Mucosa of rectum (tissue), 2 donors: ENCODE measurements around the gene TRPC4AP.
A peak's percentile ranks its signal among the peaks of the same experiment; 100 is the strongest.

Source experiments
- H3K27ac ChIP-seq, 2 donors: one replicate each; pipeline ENCODE4 v1.7.0; 2013; ENCODE audit warnings: inconsistent platforms in 2 of 2, low read depth in 2 of 2, low read length in 2 of 2
- H3K27me3 ChIP-seq, 2 donors: one replicate each; pipeline ENCODE4 v1.7.0; 2013; ENCODE audit warnings: low read length in 2 of 2; ENCODE audit not compliant: control insufficient read depth in 2 of 2, insufficient read depth in 2 of 2
- H3K36me3 ChIP-seq, 2 donors: one replicate each; pipeline ENCODE4 v1.7.0; 2013; ENCODE audit warnings: low read length in 2 of 2; ENCODE audit not compliant: control insufficient read depth in 2 of 2, insufficient read depth in 2 of 2
- H3K4me1 ChIP-seq, 2 donors: one replicate each; pipeline ENCODE4 v1.7.0; 2013; ENCODE audit warnings: low read length in 2 of 2, mild to moderate bottlenecking in 1 of 2; ENCODE audit not compliant: control insufficient read depth in 2 of 2, insufficient read depth in 2 of 2
- H3K4me3 ChIP-seq, 2 donors: one replicate each; pipeline ENCODE4 v1.7.0; 2013; ENCODE audit warnings: low read length in 2 of 2
- H3K9ac ChIP-seq, 2 donors: one replicate each; pipeline ENCODE4 v1.7.0; 2013; ENCODE audit warnings: low read length in 2 of 2, low read depth in 1 of 2, mild to moderate bottlenecking in 1 of 2
- H3K9me3 ChIP-seq, 2 donors: one replicate each; pipeline ENCODE4 v1.7.0; 2013; ENCODE audit warnings: low read length in 2 of 2; ENCODE audit not compliant: control insufficient read depth in 2 of 2
- donor health status: healthy.
- donor health status: Normal muscosa, but diverticular disease.

Gene TRPC4AP

DNA sequence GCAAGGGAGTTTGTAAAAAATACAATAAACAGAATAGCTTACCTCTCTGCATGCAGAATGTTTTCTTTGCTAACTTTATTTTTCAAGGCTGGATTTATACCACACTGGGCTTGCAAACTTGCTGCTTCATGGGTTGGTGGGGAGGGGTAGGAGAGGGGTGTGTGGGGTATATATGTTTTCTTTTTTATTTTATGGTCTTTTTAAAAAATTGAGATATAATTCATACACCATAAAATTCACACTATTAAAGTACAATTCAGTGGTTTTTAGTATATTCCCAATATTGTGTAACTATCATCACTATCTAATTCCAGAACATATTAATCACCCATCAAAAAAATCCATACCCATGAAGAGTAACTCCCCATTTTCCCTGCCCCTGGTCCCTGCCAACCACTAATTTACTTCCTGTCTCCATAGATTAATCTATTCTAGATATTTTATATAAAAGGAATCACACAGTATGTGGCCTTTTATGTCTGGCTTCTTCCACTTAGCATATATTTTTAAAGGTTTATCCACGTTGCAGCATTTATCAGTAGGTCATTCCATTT lies 14.3 kb upstream of the TRPC4AP start:
- H3K9me3 ChIP-seq, result no peaks in the 10 kb centered on the region
- H3K9ac ChIP-seq, result no peak overlapping the region
- no peak overlapping the region for H3K27ac ChIP-seq
- no peaks in the 10 kb centered on the region for H3K27me3 ChIP-seq
- H3K4me1 ChIP-seq, result no peaks in the 10 kb centered on the region
- no peak overlapping the region for H3K4me3 ChIP-seq
- H3K36me3 ChIP-seq, result peaks cover 2 to 3% of the 10 kb centered on the region in 2 donors

DNA sequence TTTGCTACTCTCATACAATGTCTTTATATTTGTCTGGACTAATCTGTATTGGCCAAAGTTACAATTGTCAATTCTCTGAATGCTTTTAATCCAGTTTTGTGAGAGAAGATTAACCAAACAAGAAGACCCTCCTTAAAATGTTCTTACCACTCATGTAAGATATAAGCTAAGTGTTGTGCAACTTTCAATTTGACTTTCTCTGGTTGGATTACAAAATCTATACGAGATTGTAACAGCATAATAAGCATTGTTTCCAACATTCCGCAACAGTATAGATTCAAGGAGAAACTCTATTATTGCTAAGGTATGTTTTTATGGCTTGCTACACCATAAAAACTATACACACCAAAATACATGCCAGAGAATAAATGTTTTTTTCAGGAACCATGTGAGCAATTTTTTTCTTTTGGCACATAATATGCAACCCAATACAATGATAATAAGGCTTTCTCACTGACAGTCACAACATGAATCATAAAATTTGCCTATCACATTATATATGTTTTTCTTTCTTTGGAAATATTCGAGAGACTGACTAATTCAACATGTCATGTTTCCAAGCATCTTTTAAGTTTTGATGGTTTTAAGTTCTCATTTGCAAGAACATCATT lies 12.2 kb upstream of the TRPC4AP start:
- Histone ChIP-seq H3K36me3 (peaks cover 0 to 2% of the 10 kb centered on the region in 2 donors), H3K4me3 (no peak overlapping the region), H3K9me3 (no peaks in the 10 kb centered on the region), H3K27ac (no peak overlapping the region), H3K4me1 (no peaks in the 10 kb centered on the region), H3K27me3 (no peaks in the 10 kb centered on the region), H3K9ac (no peak overlapping the region)

DNA sequence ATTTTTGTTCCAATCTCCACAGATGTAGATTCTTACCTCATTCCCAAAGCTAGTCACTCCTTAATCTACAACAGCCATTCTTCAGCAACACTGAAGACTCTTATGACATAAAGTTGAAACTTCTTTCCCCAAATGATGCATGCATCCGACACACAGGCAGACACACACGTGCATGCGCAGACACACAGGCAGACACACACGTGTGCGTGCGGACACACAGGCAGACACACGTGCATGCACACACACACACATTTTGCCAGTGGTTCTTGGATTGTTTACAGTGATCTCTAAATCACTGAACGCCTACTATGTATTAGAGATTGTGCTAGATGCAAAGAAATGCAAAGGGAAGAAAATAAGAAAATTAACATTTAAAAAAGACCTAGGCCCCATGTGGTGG lies 9.0 kb upstream of the TRPC4AP start:
- H3K27me3 ChIP-seq, result no peaks in the 10 kb centered on the region
- H3K9me3 ChIP-seq, result no peaks in the 10 kb centered on the region

DNA sequence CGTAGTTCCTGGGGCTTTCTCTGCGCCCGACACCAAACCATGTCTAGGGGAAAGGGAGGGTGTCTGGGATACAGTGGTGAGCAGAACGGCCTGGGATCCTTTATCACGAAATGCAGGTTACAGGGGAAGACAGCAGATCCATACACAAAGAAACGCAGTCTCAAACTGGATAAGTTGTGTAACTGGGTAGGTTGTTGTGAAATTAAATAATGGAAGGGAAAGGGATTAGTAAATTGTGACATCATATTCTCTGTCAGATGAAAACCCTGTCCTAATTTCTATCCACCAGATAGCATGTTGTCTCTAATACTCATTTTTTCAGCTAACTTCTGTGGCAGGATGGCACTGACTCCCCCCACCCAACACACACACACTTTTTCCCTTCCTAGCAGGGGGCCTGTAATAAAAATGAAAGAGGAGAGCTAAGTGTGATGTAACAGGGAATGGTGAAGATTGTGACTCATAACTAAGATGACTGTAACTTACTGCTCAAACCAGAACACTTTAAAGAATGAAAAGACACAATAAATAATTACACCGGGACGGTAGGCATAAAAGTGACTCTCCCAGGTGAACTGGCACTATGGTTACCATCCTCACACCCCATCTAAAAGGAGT lies 769 bp upstream of the TRPC4AP start:
- Histone ChIP-seq H3K36me3 (peaks cover 0 to 2% of the 10 kb centered on the region in 2 donors), H3K4me3 (peak overlapping the region; percentile 83 to 92), H3K27me3 (no peaks in the 10 kb centered on the region), H3K27ac (peak overlapping the region; percentile 87 to 89), H3K4me1 (peaks cover 15 to 17% of the 10 kb centered on the region in 2 donors), H3K9me3 (no peaks in the 10 kb centered on the region), H3K9ac (peak overlapping the region; percentile 60 to 91)

More for the DNA sequence above, 9.0 kb upstream of the TRPC4AP start:
- H3K9ac ChIP-seq, result no peak overlapping the region
- H3K4me3 ChIP-seq, result no peak overlapping the region
- H3K27ac ChIP-seq, result no peak overlapping the region
- peaks cover 0 to under 1% of the 10 kb centered on the region in 2 donors for H3K4me1 ChIP-seq
- H3K36me3 ChIP-seq, result no peaks in the 10 kb centered on the region

DNA sequence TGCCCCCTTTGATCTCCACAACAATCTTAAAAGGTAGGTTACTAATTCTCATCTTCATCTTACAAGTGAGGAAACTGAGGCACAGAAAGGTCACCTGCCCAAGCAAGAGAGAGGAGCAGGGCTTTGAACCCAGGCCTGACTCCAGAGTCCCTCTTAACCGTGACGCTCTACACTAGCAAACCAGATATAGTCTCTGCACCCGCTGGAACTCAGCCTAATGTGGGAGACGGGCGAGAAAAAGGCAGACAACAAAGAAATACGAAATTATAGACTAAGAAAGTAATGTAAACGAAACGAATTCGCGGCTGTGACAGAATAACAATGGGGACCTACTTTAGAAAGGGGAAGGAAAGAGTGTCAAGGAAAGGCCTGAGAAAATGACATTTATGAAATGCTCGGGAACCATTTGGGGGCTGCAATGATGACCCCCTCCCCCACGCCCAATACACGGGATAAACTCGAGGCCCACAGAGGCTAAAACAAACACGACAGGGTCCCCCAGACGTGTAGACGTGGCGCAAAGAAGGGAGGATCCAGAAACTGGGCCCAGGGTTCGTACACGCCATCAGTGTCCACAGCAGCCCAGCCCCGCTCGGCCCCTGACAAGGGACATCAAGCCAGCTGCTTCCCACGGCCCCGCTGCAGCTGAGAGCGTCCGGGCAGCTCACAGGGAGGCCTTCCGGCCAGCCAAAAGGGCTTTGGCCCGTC lies 637 bp downstream of the TRPC4AP start:
- H3K9me3 ChIP-seq, result no peaks in the 10 kb centered on the region
- H3K4me3 ChIP-seq, result peak overlapping the region; percentile 83 to 92
- peaks cover 0 to 2% of the 10 kb centered on the region in 2 donors for H3K36me3 ChIP-seq
- peak overlapping the region; percentile 87 to 89 for H3K27ac ChIP-seq
- peaks cover 15 to 17% of the 10 kb centered on the region in 2 donors for H3K4me1 ChIP-seq
- H3K27me3 ChIP-seq, result no peaks in the 10 kb centered on the region
- H3K9ac ChIP-seq, result peak overlapping the region; percentile 87 to 91

DNA sequence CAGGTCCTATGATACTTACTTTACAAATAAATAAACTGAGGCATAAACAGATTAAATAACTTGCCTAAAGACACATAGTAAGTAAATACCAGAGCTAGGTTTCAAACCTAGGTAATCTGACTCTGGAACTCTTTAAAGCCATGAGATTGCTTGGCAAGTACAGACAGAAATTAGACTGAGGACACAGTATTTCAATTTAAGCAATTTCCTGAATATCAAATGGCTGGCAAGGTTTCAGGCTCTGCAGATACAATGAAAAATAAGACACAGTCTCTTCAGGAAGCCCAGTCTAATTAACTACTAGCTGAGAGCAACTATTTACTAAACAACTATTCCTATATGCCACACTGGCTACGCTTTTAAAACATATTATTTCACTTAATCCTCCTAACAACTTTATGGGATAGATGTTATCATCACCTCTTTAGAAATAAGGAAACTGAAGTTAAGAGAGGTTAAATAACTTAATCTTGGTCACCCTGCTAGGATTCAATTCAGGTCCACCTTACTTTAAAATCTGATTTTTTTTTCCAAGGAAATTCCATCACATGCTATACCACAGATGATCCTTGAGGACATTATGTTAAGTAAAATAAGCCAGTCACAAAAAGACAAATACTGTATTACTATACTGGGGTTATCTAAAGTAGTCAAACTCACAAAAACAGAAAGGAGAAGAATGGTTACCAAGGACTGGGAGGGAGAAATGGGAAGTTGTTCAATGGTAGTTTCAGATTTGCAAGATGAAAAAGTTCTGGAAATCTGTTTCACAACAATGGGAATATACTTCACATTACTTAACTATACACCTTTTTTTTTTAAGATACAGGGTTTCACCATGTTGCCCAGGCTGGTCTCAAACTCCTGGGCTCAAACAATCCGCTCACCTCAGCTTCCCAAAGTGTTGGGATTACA lies 4.1 kb downstream of the TRPC4AP start:
- Histone ChIP-seq H3K27ac (no peak overlapping the region), H3K4me3 (no peak overlapping the region), H3K9ac (no peak overlapping the region), H3K9me3 (no peaks in the 10 kb centered on the region), H3K4me1 (peaks cover 15% of the 10 kb centered on the region in 2 donors), H3K27me3 (no peaks in the 10 kb centered on the region), H3K36me3 (peaks cover 0 to 2% of the 10 kb centered on the region in 2 donors)

DNA sequence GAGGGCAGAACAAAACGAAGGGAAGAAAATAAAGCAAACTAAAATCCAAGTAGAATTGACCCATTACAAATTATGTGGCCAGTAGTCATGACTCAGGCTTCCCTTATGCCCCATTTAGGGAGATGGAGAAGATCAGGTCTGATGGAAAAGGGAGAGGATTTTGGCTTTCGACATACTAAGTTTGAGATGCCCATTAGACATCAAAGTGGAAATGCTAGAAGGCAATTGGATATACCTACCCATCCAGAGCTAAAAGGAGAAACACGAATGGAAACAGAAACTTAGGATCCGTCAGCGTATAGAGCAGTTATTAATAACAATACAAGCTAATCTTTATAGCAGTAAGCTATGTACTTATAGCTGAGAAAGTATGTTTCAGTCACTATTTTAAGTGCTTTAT lies 4.8 kb downstream of the TRPC4AP start:
- Histone ChIP-seq H3K27me3 (no peaks in the 10 kb centered on the region), H3K36me3 (peaks cover 0 to 2% of the 10 kb centered on the region in 2 donors), H3K4me1 (peaks cover 11 to 12% of the 10 kb centered on the region in 2 donors), H3K4me3 (no peak overlapping the region), H3K27ac (no peak overlapping the region), H3K9me3 (no peaks in the 10 kb centered on the region), H3K9ac (no peak overlapping the region)

DNA sequence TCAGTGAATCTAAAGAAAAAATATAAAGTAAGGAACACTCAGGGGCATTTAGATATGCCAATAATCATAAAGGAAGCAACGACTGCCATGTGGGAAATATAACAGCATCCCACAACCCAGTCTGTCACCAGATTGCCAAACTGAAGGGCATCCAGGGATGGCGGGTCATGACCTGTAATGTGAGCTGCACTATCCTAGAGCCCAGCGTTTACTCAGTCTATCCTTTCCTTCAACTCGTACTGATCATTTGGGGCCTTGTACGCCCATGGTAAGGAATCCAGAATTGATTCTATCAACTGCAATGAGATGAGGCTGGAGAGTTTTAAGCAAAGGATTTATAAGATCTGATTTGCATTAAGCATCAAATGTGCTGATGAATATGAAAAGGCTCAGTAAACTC lies 5.3 kb downstream of the TRPC4AP start:
- no peak overlapping the region for H3K27ac ChIP-seq
- H3K4me1 ChIP-seq, result peaks cover 10 to 12% of the 10 kb centered on the region in 2 donors
- no peaks in the 10 kb centered on the region for H3K9me3 ChIP-seq

DNA sequence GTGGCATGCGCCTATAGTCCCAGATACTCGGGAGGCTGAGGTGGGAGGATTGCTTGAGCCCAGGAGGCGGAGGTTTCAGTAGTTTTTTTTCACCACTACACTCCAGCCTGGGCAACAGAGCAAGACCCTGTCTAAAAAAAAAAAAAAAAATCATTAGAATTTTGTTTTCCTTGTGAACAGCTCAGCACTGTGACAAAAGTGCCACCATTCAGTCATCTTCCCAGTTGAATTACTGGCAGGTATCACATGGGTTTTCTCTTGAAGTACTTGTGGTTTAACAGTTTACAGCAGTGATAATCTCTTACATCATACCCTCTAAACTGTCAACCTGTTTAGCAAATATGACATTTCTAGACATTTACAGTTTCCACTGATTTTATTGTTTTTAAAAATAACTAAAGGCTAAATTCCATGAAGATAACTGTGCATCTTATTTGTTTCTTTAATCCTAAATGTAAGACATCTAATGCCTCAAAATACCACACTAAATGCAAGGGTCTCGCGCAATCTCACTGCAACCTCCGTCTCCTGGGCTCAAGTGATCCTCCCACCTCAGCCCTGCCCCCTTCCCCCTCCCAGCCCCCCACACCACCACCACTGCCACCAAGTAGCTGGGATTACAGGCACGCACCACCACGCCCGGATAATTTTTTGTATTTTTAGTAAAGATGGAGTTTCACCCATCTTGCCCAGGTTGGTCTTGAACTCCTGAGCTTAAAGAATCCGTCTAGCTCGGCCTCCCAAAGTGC lies 7.0 kb downstream of the TRPC4AP start:
- no peak overlapping the region for H3K4me3 ChIP-seq
- peaks cover 0 to 2% of the 10 kb centered on the region in 2 donors for H3K36me3 ChIP-seq
- peaks cover 2 to 3% of the 10 kb centered on the region in 2 donors for H3K4me1 ChIP-seq
- H3K9ac ChIP-seq, result no peak overlapping the region
- H3K27ac ChIP-seq, result no peak overlapping the region
- H3K27me3 ChIP-seq, result no peaks in the 10 kb centered on the region
- no peaks in the 10 kb centered on the region for H3K9me3 ChIP-seq

More for the DNA sequence above, 5.3 kb downstream of the TRPC4AP start:
- no peak overlapping the region for H3K4me3 ChIP-seq
- peaks cover 0 to 2% of the 10 kb centered on the region in 2 donors for H3K36me3 ChIP-seq
- no peaks in the 10 kb centered on the region for H3K27me3 ChIP-seq
- no peak overlapping the region for H3K9ac ChIP-seq
